SK-N-MC (cell line): ENCODE results near the gene SLC27A3.

Experiments used
- EZH2 ChIP-seq: fragments of 200-600 bp; sonication (generic); IDR thresholded peaks from one replicate; pipeline ENCODE4 v1.6.1; 2017; ENCODE audit warnings: antibody characterized with exemption
- POLR2AphosphoS5 ChIP-seq: IDR thresholded peaks from 2 replicates; pipeline ENCODE4 v1.6.1; 2012; ENCODE audit warnings: mild to moderate bottlenecking, low read depth, low read length, borderline replicate concordance

- TF ChIP-seq POLR2AphosphoS5 (no peak), EZH2 (no peak)
Observed at GRCh38 chr1:153768316-153769181, 6.7 kb upstream of the SLC27A3 start.
